ENCODE data around the gene TMEM238L.

The TMEM238L gene

GRCh38 chr17:10768750-10769251, 35.1 kb downstream of the TMEM238L start:
- no peaks in the 10 kb centered on the region for H3K4me1 Mint-ChIP-seq
- no peaks in the 10 kb centered on the region for H3K27me3 Mint-ChIP-seq
- DNase-seq (no peak), ATAC-seq (no peak)
- H3K27ac Mint-ChIP-seq, result no peak overlapping the region
- no peak overlapping the region for H3K4me3 Mint-ChIP-seq
- H3K9me3 Mint-ChIP-seq, result peaks cover 13 to 14% of the 10 kb centered on the region in 2 donors

- peaks cover 13 to 14% of the 10 kb centered on the region in 2 donors for H3K9me3 Mint-ChIP-seq
- no peak for ATAC-seq
- no peak overlapping the region for H3K4me3 Mint-ChIP-seq
- H3K4me1 Mint-ChIP-seq, result no peaks in the 10 kb centered on the region
- no peak overlapping the region for H3K27ac Mint-ChIP-seq
- DNase-seq, result no peak
- H3K27me3 Mint-ChIP-seq, result no peaks in the 10 kb centered on the region
These were observed 36.7 kb downstream of the TMEM238L start for GRCh38 chr17:10767232-10767631.

- no peaks in the 10 kb centered on the region for H3K4me1 Mint-ChIP-seq
- H3K4me3 Mint-ChIP-seq, result no peak overlapping the region
- H3K9me3 Mint-ChIP-seq, result peaks cover 0 to 7% of the 10 kb centered on the region in 2 donors
- H3K27ac Mint-ChIP-seq, result no peak overlapping the region
- ATAC-seq, result no peak
- no peaks in the 10 kb centered on the region for H3K27me3 Mint-ChIP-seq
- no peak for DNase-seq
These were observed 41.9 kb downstream of the TMEM238L start for GRCh38 chr17:10762037-10762436.

GRCh38 chr17:10761281-10761680, 42.6 kb downstream of the TMEM238L start:
- H3K9me3 Mint-ChIP-seq, result peaks cover 0 to 3% of the 10 kb centered on the region in 2 donors
- no peak overlapping the region for H3K4me3 Mint-ChIP-seq
- no peaks in the 10 kb centered on the region for H3K4me1 Mint-ChIP-seq
- H3K27ac Mint-ChIP-seq, result no peak overlapping the region
- ATAC-seq, result no peak
- H3K27me3 Mint-ChIP-seq, result no peaks in the 10 kb centered on the region
- no peak for DNase-seq

GRCh38 chr17:10758062-10758461, 45.8 kb downstream of the TMEM238L start:
- H3K27ac Mint-ChIP-seq, result no peak overlapping the region

GRCh38 chr17:10757647-10758046, 46.3 kb downstream of the TMEM238L start:
- H3K9me3 Mint-ChIP-seq, result no peaks in the 10 kb centered on the region
- ATAC-seq (no peak), DNase-seq (no peak)
- no peak overlapping the region for H3K4me3 Mint-ChIP-seq
- no peak overlapping the region for H3K27ac Mint-ChIP-seq
- H3K27me3 Mint-ChIP-seq, result no peaks in the 10 kb centered on the region
- H3K4me1 Mint-ChIP-seq, result no peaks in the 10 kb centered on the region

More at GRCh38 chr17:10758062-10758461, 45.8 kb downstream of the TMEM238L start:
- no peak for DNase-seq
- no peak overlapping the region for H3K4me3 Mint-ChIP-seq
- H3K4me1 Mint-ChIP-seq, result no peaks in the 10 kb centered on the region
- ATAC-seq, result no peak
- no peaks in the 10 kb centered on the region for H3K9me3 Mint-ChIP-seq
- H3K27me3 Mint-ChIP-seq, result no peaks in the 10 kb centered on the region

- no peaks in the 10 kb centered on the region for H3K4me1 Mint-ChIP-seq
- no peak overlapping the region for H3K4me3 Mint-ChIP-seq
- ATAC-seq, result no peak
- no peak overlapping the region for H3K27ac Mint-ChIP-seq
- no peaks in the 10 kb centered on the region for H3K27me3 Mint-ChIP-seq
- no peak for DNase-seq
- no peaks in the 10 kb centered on the region for H3K9me3 Mint-ChIP-seq
These were observed 46.8 kb downstream of the TMEM238L start for GRCh38 chr17:10757067-10757466.

GRCh38 chr17:10756619-10757018, 47.3 kb downstream of the TMEM238L start:
- no peaks in the 10 kb centered on the region for H3K4me1 Mint-ChIP-seq
- H3K27me3 Mint-ChIP-seq, result no peaks in the 10 kb centered on the region
- DNase-seq, result no peak
- no peak overlapping the region for H3K4me3 Mint-ChIP-seq
- H3K9me3 Mint-ChIP-seq, result no peaks in the 10 kb centered on the region
- H3K27ac Mint-ChIP-seq, result no peak overlapping the region
- ATAC-seq, result no peak

GRCh38 chr17:10756185-10756584, 47.7 kb downstream of the TMEM238L start:
- H3K4me1 Mint-ChIP-seq, result no peaks in the 10 kb centered on the region
- no peaks in the 10 kb centered on the region for H3K9me3 Mint-ChIP-seq
- peak overlapping the region in 1 of 2 donors; percentile 70 for H3K27ac Mint-ChIP-seq
- DNase-seq (no peak), ATAC-seq (no peak)
- H3K27me3 Mint-ChIP-seq, result no peaks in the 10 kb centered on the region
- no peak overlapping the region for H3K4me3 Mint-ChIP-seq

- Mint-ChIP-seq H3K4me1 (no peaks in the 10 kb centered on the region), H3K4me3 (no peak overlapping the region)
- ATAC-seq, result no peak
These were observed 48.2 kb downstream of the TMEM238L start for GRCh38 chr17:10755592-10756127.

GRCh38 chr17:10754861-10755591, 48.9 kb downstream of the TMEM238L start:
- Mint-ChIP-seq H3K27ac (peak overlapping the region; percentile 70 to 79), H3K9me3 (no peaks in the 10 kb centered on the region)

More at GRCh38 chr17:10755592-10756127, 48.2 kb downstream of the TMEM238L start:
- no peak for DNase-seq
- H3K27ac Mint-ChIP-seq, result peak overlapping the region; percentile 70 to 86
- no peaks in the 10 kb centered on the region for H3K27me3 Mint-ChIP-seq
- H3K9me3 Mint-ChIP-seq, result no peaks in the 10 kb centered on the region

GRCh38 chr17:10754109-10754508, 49.8 kb downstream of the TMEM238L start:
- H3K27ac Mint-ChIP-seq, result no peak overlapping the region

More at GRCh38 chr17:10754861-10755591, 48.9 kb downstream of the TMEM238L start:
- no peak for DNase-seq
- H3K27me3 Mint-ChIP-seq, result no peaks in the 10 kb centered on the region
- no peaks in the 10 kb centered on the region for H3K4me1 Mint-ChIP-seq
- no peak overlapping the region for H3K4me3 Mint-ChIP-seq
- ATAC-seq, result no peak

GRCh38 chr17:10752696-10753095, 51.2 kb downstream of the TMEM238L start:
- ATAC-seq, result no peak
- Mint-ChIP-seq H3K27ac (no peak overlapping the region), H3K4me1 (no peaks in the 10 kb centered on the region), H3K4me3 (no peak overlapping the region), H3K9me3 (no peaks in the 10 kb centered on the region), H3K27me3 (no peaks in the 10 kb centered on the region)
- DNase-seq, result no peak

More at GRCh38 chr17:10754109-10754508, 49.8 kb downstream of the TMEM238L start:
- Mint-ChIP-seq H3K9me3 (no peaks in the 10 kb centered on the region), H3K27me3 (no peaks in the 10 kb centered on the region), H3K4me1 (no peaks in the 10 kb centered on the region), H3K4me3 (no peak overlapping the region)
- DNase-seq, result peak in 1 of 2 donors; percentile 12
- ATAC-seq, result no peak

- Mint-ChIP-seq H3K9me3 (no peaks in the 10 kb centered on the region), H3K27me3 (no peaks in the 10 kb centered on the region), H3K27ac (no peak overlapping the region), H3K4me3 (no peak overlapping the region), H3K4me1 (no peaks in the 10 kb centered on the region)
- ATAC-seq, result no peak
- no peak for DNase-seq
These were observed 52.3 kb downstream of the TMEM238L start for GRCh38 chr17:10751563-10751962.

GRCh38 chr17:10750210-10750609, 53.7 kb downstream of the TMEM238L start:
- no peak overlapping the region for H3K27ac Mint-ChIP-seq
- H3K4me3 Mint-ChIP-seq, result no peak overlapping the region
- DNase-seq (no peak), ATAC-seq (no peak)
- H3K4me1 Mint-ChIP-seq, result peaks cover under 1% of the 10 kb centered on the region
- H3K9me3 Mint-ChIP-seq, result no peaks in the 10 kb centered on the region
- H3K27me3 Mint-ChIP-seq, result no peaks in the 10 kb centered on the region

- no peak overlapping the region for H3K27ac Mint-ChIP-seq
- H3K9me3 Mint-ChIP-seq, result no peaks in the 10 kb centered on the region
- ATAC-seq (no peak), DNase-seq (no peak)
- no peaks in the 10 kb centered on the region for H3K27me3 Mint-ChIP-seq
- H3K4me3 Mint-ChIP-seq, result no peak overlapping the region
- H3K4me1 Mint-ChIP-seq, result peaks cover 15% of the 10 kb centered on the region
These were observed 55.2 kb downstream of the TMEM238L start for GRCh38 chr17:10748531-10749181.

Measured in stimulated activated naive CD8-positive, alpha-beta T cell treated with anti-CD3 and anti-CD28 coated beads, Interleukin-15, amount 100 ng/mL, for 72 hours (primary cell).